GM13977 (cell line): Measurements from ENCODE around the gene VWA3B.
A peak's percentile ranks its signal among the peaks of the same experiment; 100 is the strongest.

ENCODE experiments used
- DNase-seq: peaks from one replicate; pipeline ENCODE4 v3.0.0; 2012; ENCODE audit warnings: low spot score
- in situ Hi-C: fragments of 300-500 bp; cut with MboI; formaldehyde crosslinking; loops from one replicate; pipeline ENCODE4 v1.12.0; 2022; ENCODE audit warnings: low sequenced_read_pairs, low pct_unique_long_range_greater_than_20kb, mixed read lengths, inconsistent platforms; ENCODE audit not compliant: unreplicated experiment
- TF ChIP-seq, protein P1 (sequence below): IDR thresholded peaks from 2 replicates; pipeline ENCODE4 v1.5.1; 2012; ENCODE audit warnings: mild to moderate bottlenecking, control low read depth; ENCODE audit not compliant: insufficient read depth; ENCODE audit errors: extremely low read depth, missing control alignments

Gene VWA3B

DNA sequence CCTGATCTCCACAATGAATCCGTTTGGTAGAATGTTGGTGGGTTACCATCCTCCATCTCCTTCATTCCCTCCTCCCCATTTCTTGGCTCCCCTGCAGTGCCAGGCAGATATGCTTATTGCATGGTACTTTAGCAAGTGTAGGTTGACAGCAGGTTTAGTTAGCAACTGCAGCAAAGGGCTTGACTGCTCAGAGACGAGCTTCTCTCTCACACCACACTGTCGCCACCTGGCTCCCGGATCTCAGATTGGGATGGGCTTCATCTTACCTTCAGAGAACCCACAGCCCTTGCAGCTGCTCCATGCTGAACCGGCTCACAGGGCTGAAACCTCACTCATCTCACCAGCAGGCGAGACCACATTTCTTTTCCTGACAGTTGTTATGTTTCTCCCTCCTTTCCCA is 88.8 kb downstream of the VWA3B start:
- TF ChIP-seq, protein P1, sequence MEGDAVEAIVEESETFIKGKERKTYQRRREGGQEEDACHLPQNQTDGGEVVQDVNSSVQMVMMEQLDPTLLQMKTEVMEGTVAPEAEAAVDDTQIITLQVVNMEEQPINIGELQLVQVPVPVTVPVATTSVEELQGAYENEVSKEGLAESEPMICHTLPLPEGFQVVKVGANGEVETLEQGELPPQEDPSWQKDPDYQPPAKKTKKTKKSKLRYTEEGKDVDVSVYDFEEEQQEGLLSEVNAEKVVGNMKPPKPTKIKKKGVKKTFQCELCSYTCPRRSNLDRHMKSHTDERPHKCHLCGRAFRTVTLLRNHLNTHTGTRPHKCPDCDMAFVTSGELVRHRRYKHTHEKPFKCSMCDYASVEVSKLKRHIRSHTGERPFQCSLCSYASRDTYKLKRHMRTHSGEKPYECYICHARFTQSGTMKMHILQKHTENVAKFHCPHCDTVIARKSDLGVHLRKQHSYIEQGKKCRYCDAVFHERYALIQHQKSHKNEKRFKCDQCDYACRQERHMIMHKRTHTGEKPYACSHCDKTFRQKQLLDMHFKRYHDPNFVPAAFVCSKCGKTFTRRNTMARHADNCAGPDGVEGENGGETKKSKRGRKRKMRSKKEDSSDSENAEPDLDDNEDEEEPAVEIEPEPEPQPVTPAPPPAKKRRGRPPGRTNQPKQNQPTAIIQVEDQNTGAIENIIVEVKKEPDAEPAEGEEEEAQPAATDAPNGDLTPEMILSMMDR: peak; percentile 58
- DNase-seq: peak; percentile 23
- in situ Hi-C loops: no loop called here

DNA sequence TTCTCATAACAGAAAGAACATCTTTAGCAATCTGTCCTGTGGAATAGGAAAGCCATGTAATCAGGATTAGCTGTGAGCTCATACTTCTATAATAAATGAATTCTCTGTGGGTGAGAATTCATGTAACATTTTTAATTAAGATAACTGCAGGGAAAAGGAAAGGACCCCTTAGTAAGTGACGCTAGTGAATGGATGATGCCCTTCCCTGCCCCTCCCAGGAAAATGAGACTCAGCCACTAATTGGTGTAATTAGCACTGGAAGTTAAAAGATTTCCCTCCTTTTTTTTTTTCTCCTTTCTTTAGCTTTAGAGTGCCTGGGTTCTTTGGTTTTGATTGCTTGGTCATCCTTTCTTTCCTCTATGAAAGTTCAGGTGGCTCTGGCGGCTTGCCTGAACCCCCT is 90.3 kb downstream of the VWA3B start:
- in situ Hi-C loops: no loop called here
- no peak for DNase-seq
- TF ChIP-seq, protein P1: no peak

- no peak for DNase-seq
- in situ Hi-C loops: no loop called here
- TF ChIP-seq, protein P1: no peak
Measured at GRCh38 chr2:98177986-98178385, 91.0 kb downstream of the VWA3B start.

- TF ChIP-seq, protein P1: no peak
- DNase-seq: no peak
- in situ Hi-C loops: no loop called here
Measured at GRCh38 chr2:98180456-98180855, 93.5 kb downstream of the VWA3B start.

DNA sequence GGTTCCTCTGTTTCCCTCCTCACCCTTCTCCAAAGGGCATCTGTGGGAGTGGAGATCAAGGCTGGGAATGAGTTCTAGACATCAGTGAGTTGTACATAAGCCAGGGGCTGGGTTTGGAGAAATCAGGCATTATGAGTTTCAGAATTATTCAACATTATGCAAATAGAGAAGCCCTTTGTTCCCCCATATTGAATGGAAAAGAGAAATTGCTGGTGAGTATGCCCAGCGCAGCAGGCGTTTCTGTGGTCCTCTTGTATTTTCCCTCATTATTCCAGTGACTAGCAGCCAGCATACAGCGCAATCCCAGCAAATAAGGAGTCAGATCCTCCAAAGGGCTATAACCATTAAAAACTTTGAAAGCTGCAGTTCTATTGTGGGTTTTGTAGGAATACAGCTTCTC is 94.4 kb downstream of the VWA3B start:
- TF ChIP-seq, protein P1: no peak
- no peak for DNase-seq
- in situ Hi-C loops: no loop called here

DNA sequence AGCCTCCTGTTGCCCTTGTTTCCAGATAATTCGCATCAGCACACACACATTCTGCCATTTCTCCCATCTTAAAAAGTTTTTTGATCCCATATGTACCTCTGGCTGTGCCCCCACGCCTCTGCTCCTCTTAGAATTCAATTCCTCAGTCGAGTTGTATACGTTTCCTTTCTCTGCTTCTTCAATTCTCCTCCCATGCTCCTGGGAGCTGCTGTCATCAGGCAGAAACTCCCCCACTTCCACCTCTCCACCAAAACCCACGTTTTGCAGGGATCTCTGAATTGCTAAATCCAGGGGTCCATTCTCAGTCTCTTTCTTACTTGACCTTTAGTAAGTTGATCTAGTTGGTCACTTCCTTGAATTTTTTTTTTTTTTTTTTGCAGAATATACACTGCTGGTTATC is 98.8 kb downstream of the VWA3B start:
- no peak for DNase-seq
- in situ Hi-C loops: no loop called here
- TF ChIP-seq, protein P1: no peak

- in situ Hi-C loops: no loop called here
- TF ChIP-seq, protein P1: no peak
- DNase-seq: no peak
Measured at GRCh38 chr2:98187194-98187593, 100.2 kb downstream of the VWA3B start.
